Left cardiac atrium (tissue), 4 donors: ENCODE results near the gene HBE1. TPM values are rescaled to one million over a fixed set of nuclear protein-coding genes. Genes with fewer than 3 reads are reported as not detected.
"Not testable (repeated sequence)": the region's sequence is repeated elsewhere in the genome, so short reads cannot be mapped to it uniquely, and the experiment has no call there.

Experiments
- ATAC-seq, 2 donors: fragments of 200-7000 bp; cut with Tn5 transposase; one replicate each; pipeline ENCODE4 v1.9.1; 2020; ENCODE audit warnings: mild to moderate bottlenecking in 2 of 2, moderate library complexity in 2 of 2
- DNase-seq: peaks from one replicate; pipeline ENCODE4 v3.0.0-alpha.2; 2020
- intact Hi-C, 2 donors: fragments of 100-400 bp; cut with DNase I; formaldehyde crosslinking; loops; one replicate each; pipeline versions ENCODE4 v1.14.1 to v1.15.1; 2022 to 2023
- total RNA-seq, 2 donors: library from RNA; stranded (reverse); fragmentation: NEBNext Ultra II Directional; extraction: Animal tissue kit (Norgen Biotek cat#: 25700); gene quantifications; one replicate each; pipeline ENCODE4 v1.2.1, GENCODE V29; 2021
- donor health status: DM: no; HTN: yes; CAD: no.
- donor health status: DM: no; HTN: yes; CAD: no; lungs with severe emphysema.
- donor health status: DM: yes; HTN: yes; CAD: no.
- donor health status: Dilated cardiomyopathy.

Gene HBE1
- total RNA-seq, 2 donors from 2014 or later = not detected

DNA sequence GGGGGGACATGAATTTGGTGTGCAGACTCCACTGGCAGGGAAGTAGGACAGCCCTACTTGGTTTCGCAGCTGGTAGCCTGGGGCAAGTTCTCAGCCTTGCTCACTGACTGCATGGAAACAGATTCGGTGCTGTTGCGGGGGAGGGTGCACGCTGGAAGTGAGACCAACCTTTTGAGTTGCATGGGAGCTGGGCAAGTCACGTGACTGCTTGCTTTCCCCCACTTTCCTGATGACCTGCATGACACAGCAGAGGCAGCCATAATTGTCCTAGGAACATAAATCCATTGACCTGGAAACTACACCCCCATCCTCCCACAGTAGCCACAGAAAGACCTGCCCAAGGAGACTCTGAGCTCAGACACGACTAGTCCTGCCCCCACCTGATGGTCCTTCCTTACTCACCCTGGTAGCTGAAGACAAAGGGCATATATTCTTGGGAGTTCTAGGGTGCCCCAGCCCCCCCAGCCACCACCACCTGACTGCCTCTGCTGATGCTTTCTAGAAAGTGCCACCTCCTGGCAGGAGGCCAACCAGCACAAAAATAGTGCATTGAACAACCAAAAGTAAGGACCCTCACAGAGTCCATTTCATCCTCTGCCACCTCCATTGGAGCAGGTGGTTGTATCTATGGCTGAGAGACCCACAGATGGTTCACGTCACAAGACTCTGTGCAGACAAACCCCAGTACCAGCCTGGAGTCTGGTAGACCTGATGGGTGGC is 11.0 kb downstream of the HBE1 start:
- intact Hi-C loops = no loop called here
- DNase-seq (no peak), ATAC-seq (no peak)

DNA sequence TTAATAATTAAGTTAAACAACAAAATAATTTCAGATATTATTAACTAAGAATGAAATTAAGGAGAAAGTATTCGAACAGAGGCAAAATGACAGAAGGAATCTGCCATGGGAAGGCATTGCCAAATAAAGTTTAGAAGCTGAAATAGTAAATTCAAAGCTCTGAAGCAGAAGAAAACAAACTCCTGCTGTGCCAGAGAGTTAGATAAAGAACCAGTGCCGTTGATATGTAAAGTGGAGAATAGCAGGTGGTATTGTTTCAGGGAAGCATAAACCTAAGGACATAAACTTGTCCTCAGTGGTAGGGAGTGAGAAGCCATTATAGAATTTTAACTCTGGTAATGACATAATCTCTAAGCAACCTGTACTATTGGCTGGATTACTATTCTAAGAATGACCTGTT is 12.4 kb downstream of the HBE1 start:
- intact Hi-C loops = no loop called here
- ATAC-seq = no peak

DNA sequence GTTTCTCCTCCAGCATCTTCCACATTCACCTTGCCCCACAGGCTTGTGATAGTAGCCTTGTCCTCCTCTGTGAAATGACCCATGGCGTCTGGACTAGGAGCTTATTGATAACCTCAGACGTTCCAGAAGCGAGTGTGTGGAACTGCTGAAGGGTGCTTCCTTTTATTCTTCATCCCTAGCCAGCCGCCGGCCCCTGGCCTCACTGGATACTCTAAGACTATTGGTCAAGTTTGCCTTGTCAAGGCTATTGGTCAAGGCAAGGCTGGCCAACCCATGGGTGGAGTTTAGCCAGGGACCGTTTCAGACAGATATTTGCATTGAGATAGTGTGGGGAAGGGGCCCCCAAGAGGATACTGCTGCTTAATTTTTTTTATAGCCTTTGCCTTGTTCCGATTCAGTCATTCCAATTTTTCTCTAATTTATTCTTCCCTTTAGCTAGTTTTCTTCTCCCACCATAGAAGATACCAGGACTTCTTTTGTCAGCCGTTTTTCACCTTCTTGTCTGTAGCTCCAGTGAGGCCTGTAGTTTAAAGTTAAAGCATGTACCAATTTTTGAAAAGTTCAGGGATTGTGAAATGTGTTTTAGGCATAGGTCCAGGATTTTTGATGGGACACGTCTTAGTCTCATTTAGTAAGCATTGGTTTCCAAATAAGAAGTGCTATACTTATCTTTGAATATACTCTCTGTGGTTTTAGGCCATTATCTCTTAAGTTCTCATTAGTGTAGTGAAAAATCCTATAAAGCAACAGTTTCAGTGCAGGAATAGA is 14.9 kb downstream of the HBE1 start, which contains the start of gene HBG2:
Gene HBG2 (minus strand): TSS at position 136 of the 768 bp plus-strand sequence. CDS start 53 bp downstream, at position 83.
- intact Hi-C loops, DNase-seq: not testable (repeated sequence)
- peak in 1 of 2 donors; percentile 38 for ATAC-seq

More for the DNA sequence above, 12.4 kb downstream of the HBE1 start:
- DNase-seq = no peak

DNA sequence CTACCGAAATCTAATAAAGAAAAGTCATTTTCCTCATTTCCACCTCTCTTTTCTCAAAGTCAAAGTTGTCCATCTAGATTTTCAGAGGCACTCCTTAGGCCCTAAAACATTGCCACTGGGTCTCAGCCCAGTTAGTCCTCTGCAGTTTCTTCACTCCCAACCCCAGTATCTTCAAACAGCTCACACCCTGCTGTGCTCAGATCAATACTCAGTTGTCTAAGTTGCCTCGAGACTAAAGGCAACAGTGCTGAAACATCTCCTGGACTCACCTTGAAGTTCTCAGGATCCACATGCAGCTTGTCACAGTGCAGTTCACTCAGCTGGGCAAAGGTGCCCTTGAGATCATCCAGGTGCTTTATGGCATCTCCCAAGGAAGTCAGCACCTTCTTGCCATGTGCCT is 15.7 kb downstream of the HBE1 start:
- DNase-seq, intact Hi-C loops, ATAC-seq: not testable (repeated sequence)

DNA sequence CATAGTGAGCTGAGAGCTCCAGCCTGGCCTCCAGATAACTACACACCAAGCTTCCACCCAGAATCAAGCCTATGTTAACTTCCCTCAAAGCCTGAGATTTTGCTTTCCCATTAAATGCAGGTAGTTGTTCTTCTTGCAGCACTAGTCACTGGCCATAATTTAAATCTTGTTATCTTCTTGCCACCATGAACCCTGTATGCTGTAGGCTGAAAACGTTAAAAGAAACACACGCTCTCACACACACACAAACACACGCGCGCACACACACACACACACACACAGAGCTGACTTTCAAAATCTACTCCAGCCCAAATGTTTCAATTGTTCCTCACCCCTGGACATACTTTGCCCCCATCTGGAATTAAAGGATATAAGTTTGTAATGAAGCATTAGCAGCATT is 16.3 kb downstream of the HBE1 start:
- ATAC-seq, DNase-seq, intact Hi-C loops: not testable (repeated sequence)

DNA sequence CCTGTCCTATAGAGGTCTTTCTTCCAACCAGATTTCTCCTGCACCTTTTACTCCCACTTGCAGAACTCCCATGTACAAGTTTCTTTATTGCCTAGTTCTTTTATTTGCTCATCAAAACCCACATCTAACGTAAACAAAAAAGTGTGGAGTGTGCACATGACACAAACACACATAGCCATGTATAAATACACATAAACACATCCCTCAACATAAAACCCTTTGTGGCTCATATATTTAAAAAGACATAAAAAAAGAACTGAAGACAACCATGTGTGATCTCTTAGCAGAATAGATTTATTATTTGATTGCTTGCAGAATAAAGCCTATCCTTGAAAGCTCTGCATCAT is 16.9 kb downstream of the HBE1 start:
- intact Hi-C loops = no loop called here
- ATAC-seq (no peak), DNase-seq (no peak)

DNA sequence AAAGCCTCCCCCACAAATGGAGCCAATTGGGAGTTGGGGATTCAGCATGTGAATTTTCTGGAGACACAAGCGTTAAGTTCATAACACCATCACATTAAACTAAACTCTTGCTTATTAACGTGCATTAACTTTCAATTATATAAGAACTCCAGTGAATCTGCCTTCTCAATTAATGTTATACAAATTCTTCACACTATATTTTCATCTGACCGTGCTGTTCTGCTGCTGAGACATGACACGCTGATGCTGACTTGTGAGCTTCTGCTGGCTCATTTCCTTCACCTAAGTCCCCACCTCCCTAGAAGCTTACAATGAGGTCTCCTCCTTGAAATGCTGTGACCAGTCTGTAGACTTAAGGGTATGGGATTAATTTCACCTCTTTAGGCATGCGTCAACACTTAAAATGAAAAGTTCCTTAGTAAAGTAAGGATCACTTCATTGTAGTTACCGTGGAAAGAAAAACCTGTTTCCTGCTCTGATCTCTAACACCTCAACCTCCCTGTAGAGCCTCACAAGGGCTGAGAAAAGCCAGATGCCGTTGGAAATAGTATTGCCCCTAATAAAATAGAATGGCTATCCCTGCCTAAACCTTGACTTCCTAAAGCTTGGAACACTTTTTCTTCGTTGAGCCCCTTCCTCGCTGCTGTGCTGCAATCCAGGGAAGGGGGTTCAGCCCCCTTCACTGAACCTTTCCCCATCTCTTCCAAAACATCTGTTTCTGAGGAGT is 17.4 kb downstream of the HBE1 start:
- no peak for DNase-seq
- no peak for ATAC-seq
- intact Hi-C loops = no loop called here

DNA sequence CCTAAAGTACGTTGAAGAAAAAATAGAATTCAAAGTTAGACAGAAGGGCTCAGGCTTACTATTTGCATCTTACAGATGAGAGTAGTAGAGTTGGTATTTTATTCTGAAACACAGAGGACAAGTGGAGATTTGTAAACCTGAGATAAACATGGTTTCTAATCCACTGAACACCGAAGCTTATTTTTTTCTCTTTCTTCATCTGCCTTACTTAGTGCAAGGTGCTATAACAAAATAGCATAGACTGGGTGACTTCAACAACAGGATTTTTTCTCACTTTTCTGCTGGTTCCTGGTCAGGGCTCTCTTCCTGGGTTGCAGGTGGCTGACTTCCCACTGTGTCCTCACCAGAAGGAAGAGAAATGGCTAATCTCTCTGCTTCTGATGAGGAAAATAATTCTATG is 18.0 kb downstream of the HBE1 start:
- intact Hi-C loops = no loop called here
- DNase-seq = no peak
- no peak for ATAC-seq

DNA sequence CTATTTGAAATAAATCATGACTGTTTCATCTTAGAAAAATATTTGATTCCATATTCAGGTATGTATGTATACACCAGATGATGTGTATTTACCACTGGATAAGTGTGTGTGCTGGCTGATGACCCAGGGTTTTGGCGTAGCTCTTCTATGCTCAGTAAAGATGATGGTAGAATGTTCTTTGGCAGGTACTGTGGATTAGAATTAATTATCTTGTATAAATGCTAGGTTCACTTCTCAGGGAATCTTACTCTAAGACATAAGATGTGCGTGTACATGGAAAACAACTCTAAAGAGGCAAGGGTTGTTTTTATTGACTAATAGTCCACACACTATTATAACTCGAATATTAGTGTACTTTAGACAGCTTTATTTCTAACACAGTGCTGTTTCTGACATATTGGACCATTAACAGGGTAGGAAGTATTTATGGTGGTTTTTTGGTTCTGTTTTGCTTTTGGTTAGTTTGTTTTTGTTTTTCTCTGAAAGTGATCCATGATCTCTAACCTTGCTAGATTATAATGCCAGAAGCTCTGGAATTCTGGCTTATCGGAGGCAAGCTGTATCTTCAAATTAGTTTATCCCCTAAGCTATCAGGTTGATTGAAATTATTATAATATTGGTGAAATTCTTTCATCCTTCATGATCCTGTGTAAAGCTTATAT is 19.1 kb downstream of the HBE1 start:
- DNase-seq (no peak), ATAC-seq (no peak)
- intact Hi-C loops = no loop called here

DNA sequence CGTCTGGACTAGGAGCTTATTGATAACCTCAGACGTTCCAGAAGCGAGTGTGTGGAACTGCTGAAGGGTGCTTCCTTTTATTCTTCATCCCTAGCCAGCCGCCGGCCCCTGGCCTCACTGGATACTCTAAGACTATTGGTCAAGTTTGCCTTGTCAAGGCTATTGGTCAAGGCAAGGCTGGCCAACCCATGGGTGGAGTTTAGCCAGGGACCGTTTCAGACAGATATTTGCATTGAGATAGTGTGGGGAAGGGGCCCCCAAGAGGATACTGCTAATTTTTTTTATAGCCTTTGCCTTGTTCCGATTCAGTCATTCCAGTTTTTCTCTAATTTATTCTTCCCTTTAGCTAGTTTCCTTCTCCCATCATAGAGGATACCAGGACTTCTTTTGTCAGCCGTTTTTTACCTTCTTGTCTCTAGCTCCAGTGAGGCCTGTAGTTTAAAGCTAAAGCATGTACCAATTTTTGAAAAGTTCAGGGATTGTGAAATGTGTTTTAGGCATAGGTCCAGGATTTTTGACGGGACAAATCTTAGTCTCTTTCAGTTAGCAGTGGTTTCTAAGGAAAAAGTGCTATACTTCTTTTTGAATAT is 19.8 kb downstream of the HBE1 start, which contains the start of gene HBG1:
Gene HBG1 (minus strand): TSS at position 51 of the 590 bp plus-strand sequence. CDS start 53 bp downstream, outside the sequence.
- intact Hi-C loops, ATAC-seq, DNase-seq: not testable (repeated sequence)

DNA sequence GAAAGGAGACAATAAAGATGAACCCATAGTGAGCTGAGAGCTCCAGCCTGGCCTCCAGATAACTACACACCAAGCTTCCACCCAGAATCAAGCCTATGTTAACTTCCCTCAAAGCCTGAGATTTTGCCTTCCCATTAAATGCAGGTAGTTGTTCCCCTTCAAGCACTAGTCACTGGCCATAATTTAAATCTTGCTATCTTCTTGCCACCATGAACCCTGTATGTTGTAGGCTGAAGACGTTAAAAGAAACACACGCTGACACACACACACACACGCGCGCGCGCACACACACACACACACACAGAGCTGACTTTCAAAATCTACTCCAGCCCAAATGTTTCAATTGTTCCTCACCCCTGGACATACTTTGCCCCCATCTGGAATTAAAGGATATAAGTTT is 21.2 kb downstream of the HBE1 start:
- ATAC-seq, DNase-seq, intact Hi-C loops: not testable (repeated sequence)

DNA sequence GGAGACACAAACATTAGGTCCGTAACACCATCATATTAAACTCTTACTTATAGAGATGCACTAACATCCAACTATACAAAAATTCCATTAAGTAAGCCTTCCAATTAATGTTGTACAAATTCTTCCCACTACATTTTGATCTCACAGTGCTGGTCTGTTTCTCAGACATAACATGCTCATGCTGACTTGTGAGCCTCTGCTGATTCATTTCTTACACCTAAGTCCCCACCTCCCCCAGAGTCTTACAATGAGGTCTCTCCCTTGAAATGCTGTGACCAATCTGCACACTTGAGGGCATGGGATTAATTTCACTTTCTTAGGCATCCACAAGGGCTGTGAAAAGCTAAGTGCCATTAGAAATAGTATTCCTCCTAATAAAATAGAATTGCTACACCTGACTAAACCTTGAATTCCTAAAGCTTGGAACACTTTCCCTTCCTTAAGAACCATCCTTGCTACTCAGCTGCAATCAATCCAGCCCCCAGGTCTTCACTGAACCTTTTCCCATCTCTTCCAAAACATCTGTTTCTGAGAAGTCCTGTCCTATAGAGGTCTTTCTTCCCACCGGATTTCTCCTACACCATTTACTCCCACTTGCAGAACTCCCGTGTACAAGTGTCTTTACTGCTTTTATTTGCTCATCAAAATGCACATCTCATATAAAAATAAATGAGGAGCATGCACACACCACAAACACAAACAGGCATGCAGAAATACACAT is 22.1 kb downstream of the HBE1 start:
- no peak for ATAC-seq
- intact Hi-C loops = no loop called here
- no peak for DNase-seq

DNA sequence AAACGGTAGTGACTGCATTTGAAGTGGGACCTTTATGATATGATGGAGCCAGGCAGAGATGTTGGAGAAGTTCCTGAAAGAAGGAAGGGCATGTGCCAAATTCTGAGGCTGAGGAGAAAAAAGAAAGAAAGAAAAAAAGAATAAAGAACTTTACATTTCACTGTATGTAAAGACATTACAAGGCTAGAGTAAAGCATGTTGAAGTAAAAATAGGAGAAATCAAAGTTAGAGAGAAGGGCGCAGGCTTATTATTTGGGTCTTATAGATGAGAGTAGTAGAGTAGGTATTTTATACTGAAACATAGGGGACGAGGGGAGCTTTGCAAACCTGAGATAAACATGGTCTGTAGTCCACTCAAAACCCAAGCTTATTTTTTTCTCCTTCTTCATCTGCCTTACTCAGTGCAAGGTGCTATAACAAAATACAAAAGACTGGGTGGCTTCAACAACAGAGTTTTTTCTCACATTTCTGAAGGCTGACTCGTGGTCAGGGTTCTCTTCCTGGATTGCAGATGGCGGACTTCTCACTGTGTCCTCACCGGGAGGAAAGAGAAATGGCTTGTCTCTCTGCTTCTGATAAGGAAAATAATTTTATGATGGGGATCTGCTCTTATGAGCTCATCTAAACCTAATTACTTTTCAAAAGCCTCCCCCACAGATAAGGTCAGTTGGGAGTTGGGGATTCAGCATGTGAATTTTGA is 22.8 kb downstream of the HBE1 start:
- intact Hi-C loops = no loop called here
- DNase-seq (no peak), ATAC-seq (no peak)

DNA sequence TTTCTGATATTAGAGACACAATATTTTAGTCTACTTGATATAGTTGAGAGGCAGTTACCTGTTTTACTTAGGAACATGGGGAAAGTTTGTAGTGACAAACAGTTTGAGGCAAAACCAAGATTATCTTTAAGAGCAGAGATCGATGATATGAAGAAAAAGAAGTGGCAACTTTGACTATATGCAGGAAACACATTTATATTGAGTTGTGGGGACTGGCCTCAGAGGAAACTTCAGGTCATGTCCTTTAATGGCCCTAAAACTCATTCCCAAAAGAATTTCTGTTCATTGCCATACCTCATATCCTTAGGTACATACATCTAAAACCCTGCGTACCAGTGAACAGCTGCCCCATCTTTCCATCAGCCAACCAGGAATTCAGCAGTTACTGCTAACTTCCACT is 24.6 kb downstream of the HBE1 start:
- ATAC-seq = no peak
- DNase-seq = no peak
- intact Hi-C loops = no loop called here

DNA sequence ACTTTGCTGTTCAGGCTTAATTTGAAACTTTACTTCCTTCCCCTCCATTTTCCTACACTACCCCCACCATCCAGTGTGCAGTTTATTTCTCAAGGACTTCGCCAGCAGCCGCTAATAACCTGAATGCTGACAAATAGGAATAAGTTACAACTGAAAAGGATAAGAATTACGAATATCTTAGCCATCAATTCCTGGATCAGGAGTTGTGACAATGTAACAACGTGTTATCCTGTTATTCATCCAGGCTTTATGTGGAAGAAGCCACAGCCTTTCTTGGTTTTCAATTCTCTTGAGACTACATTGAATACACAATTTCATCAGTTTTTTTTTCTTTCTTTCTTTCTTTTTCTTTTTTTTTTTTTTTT is 25.9 kb downstream of the HBE1 start:
- ATAC-seq (no peak), DNase-seq (no peak)
- intact Hi-C loops = no loop called here

DNA sequence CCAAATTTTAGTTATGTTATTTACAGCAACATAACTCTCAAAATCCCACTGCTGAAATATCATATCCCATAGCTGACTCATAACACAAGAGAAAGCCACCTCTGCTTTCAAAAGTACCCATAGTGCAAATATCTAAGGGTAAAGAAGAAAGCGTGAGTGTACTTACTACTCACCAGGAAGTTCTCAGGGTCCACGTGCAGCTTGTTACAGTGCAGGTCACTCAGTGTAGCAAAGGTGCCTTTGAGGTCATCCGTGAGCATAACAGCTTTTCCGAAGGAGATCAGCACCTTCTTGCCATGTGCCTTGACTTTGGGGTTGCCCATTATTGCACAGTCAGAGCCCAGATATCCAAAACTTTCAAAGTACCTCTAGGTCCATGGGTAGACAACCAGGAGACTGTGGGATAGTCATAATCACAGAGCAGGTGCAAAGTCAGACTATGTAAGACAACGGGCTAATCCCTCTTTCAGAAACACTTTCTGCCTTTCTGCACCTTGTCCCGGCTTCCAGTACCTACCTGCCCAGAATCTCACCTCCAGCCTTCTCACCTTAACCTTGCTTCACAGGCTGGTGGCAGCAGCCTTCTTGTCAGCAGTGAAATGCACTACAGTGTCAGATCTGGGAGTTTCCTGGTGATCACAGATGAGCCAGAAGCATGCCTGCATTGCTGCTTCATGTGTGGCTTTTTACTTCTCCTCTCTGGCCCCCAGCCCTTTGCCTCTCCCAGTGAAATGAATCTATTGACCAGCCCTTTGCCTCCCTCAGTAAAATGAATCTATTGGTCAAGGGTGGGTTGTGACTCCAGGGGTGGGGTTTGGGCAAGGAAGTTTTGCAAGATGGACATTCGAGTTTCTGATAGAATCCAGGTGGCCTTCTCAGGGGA is 26.6 kb downstream of the HBE1 start:
- intact Hi-C loops = no loop called here
- DNase-seq (no peak), ATAC-seq (no peak)

DNA sequence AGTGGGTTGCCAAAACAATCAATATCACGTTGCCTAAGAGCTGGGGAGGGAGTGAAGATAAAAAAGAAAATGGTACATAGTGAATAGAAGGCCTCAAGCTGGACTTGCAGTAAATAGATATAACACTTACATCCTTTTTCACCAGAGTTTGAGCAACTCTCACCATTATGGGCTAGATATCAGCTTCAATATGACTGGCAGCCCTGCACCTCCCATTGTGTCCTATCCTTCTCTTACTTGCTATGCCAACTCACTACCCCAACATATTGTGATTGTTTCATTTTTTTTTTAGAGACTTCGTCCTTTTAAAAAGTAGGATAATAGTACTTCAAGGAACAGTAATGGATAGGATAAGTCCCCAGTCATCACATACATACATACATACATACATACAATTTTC is 27.5 kb downstream of the HBE1 start:
- ATAC-seq = no peak
- intact Hi-C loops = no loop called here
- DNase-seq = no peak
